Effector memory CD4-positive, alpha-beta T cell (primary cell): ENCODE data around the gene KCTD11.

ENCODE experiments used
- DNase-seq, 3 donors: peaks; one replicate each; pipeline ENCODE4 v3.0.0-alpha.2; 2020
- H3K27ac ChIP-seq: 2 replicates; pipeline ENCODE4 v1.7.0; 2013; ENCODE audit warnings: mild to moderate bottlenecking, low read length, moderate library complexity; ENCODE audit not compliant: insufficient read depth, poor library complexity, severe bottlenecking
- H3K27me3 ChIP-seq: replicated peaks from 2 replicates; pipeline ENCODE4 v1.7.0; 2013; ENCODE audit warnings: mild to moderate bottlenecking, low read length; ENCODE audit not compliant: insufficient read depth, control insufficient read depth, poor library complexity, severe bottlenecking
- H3K36me3 ChIP-seq: 2 replicates; pipeline ENCODE4 v1.7.0; 2013; ENCODE audit warnings: mild to moderate bottlenecking, low read length, moderate library complexity; ENCODE audit not compliant: control insufficient read depth, insufficient read depth
- H3K4me1 ChIP-seq: 2 replicates; pipeline ENCODE4 v1.7.0; 2013; ENCODE audit warnings: low read length, mild to moderate bottlenecking; ENCODE audit not compliant: control insufficient read depth, insufficient read depth, poor library complexity, severe bottlenecking
- H3K4me3 ChIP-seq: 2 replicates; pipeline ENCODE4 v1.7.0; 2013; ENCODE audit warnings: low read length, low read depth, mild to moderate bottlenecking; ENCODE audit not compliant: insufficient read depth, poor library complexity, severe bottlenecking
- H3K9me3 ChIP-seq: 2 replicates; pipeline ENCODE4 v1.7.0; 2013; ENCODE audit warnings: mild to moderate bottlenecking, low read length, moderate library complexity; ENCODE audit not compliant: control insufficient read depth

KCTD11 gene

GRCh38 chr17:7384489-7385081 lies 32.6 kb downstream of the KCTD11 start:
- Histone ChIP-seq H3K27ac (peak overlapping the region; percentile 84), H3K9me3 (no peaks in the 10 kb centered on the region), H3K27me3 (peaks cover 10% of the 10 kb centered on the region), H3K4me3 (peak overlapping the region; percentile 64), H3K4me1 (peaks cover 15% of the 10 kb centered on the region), H3K36me3 (peaks cover 19% of the 10 kb centered on the region)
- no peak for DNase-seq

- H3K9me3 ChIP-seq, result no peaks in the 10 kb centered on the region
- DNase-seq, result no peak
- no peak overlapping the region for H3K4me3 ChIP-seq
- H3K27me3 ChIP-seq, result no peaks in the 10 kb centered on the region
- peaks cover 50% of the 10 kb centered on the region for H3K36me3 ChIP-seq
- no peak overlapping the region for H3K27ac ChIP-seq
- peaks cover 33% of the 10 kb centered on the region for H3K4me1 ChIP-seq
Measured at GRCh38 chr17:7388856-7389255, 36.9 kb downstream of the KCTD11 start.

DNA sequence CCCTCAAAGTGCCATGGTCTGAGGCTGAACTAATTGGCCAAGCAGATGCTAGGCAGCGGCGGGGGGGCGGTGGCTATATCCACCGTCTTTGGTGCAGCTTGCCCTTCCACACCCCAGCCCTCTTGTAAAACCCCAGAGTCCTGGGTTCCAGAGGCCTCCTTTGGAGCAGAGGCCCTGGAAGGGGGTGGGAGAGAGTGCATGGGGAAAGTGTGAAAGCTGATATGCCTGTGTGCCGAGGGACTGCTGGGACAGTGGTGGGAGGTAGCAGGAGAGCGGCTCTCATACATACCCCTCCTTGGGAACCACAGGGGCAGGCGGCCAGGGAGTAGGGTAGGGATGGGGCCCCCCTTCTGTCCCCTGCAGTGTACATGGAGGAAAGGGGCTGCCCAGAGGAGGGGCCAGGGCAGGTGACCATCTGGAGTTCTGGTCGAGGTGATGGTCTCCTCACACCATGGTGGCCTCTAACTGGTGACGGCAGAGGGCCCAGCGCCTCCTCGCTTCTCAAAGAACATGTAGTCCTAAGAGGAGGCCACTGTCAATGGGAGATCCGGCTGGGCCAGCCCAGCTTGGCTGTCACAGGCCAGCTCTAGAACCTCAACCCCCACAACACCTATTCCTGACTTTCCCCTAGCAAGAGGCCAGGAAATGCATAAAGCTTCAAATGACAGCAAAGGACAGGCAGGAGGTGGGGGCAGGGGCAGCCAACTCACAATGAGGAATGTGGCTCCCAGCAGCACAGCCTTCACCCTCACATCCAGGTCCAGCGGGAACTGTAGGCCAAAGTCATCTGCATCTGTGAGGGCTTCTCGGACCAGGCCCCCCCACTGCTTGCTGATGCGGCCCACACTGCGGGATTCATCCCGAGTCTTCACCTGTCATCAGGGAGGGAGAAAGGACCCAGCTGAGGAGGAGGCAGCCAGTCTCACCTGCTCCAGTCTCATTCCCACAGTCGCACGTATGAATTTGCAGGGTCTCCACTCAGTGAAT lies 38.3 kb downstream of the KCTD11 start:
- H3K4me3 ChIP-seq, result no peak overlapping the region
- H3K36me3 ChIP-seq, result peaks cover 50% of the 10 kb centered on the region
- peak overlapping the region; percentile 4 for H3K27ac ChIP-seq

DNA sequence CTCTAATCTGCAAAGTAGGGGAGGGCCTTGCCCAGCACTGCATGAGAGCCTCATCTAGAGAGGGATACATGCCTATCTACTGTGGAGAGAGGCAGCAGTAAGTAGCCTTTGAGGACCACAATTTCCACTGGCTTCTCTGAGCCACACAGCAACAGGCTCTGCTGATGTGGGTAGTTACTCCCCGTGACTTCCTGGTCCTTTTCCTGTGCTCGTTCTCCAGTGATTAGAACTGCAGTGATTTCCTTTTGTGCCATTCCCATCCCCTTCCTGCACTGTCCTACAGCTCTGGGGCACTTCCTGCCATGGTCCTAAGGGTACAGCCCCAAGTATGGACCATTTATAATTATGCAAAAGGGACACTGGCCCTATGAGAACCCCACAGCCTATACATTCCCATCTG lies 39.3 kb downstream of the KCTD11 start:
- H3K27me3 ChIP-seq, result no peaks in the 10 kb centered on the region
- no peak overlapping the region for H3K4me3 ChIP-seq
- no peak for DNase-seq
- H3K9me3 ChIP-seq, result no peaks in the 10 kb centered on the region
- no peak overlapping the region for H3K27ac ChIP-seq
- H3K36me3 ChIP-seq, result peaks cover 50% of the 10 kb centered on the region
- peaks cover 33% of the 10 kb centered on the region for H3K4me1 ChIP-seq

More for the DNA sequence above, 38.3 kb downstream of the KCTD11 start:
- Histone ChIP-seq H3K4me1 (peaks cover 32% of the 10 kb centered on the region), H3K9me3 (no peaks in the 10 kb centered on the region), H3K27me3 (no peaks in the 10 kb centered on the region)
- DNase-seq, result no peak

GRCh38 chr17:7392696-7393612 lies 41.0 kb downstream of the KCTD11 start:
- peak overlapping the region; percentile 95 for H3K4me3 ChIP-seq
- H3K27ac ChIP-seq, result peak overlapping the region; percentile 90

DNA sequence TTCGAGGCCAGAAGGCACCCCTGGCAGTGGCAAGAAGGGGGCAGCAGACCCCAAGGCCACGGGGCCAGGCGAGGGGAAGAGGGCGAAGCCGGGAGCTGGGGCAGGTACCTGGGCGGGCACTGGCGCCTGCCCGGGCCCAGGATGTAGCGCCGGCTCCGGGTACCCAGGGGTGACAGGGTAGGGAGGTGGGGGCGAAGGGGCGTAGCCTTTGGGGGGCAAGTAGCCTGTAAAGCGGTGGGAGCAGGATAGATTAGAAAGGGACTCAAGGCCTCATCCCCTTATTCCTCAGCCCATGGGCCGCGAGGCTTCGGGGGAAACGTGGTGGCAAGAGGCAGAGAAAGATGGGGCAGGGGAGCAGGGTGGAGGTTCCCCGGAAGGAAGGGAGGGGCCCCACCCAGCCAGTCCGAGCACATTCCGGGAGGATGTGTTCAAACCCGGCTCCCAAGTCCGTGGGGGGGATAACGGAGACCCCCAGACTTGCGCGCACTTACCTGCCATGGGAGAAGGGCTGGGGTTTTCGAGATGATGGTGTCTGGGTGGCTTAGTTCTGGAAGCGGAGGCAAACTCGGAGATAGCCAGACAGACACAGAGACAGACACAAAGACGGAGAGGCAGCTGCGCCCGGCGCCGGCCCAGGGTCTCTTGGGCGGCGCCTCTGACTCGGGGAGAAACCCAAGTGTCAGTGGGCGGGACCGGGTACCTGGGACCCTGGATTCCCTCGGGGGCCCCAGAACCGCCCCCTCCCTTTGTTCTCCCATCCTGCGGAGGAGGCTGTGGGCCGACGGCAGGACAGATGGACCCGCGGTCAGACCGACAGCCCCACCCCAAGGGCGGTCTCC lies 41.9 kb downstream of the KCTD11 start:
- no peaks in the 10 kb centered on the region for H3K9me3 ChIP-seq
- H3K4me3 ChIP-seq, result peak overlapping the region; percentile 95
- H3K27me3 ChIP-seq, result no peaks in the 10 kb centered on the region
- peak overlapping the region; percentile 90 for H3K27ac ChIP-seq
- H3K4me1 ChIP-seq, result peaks cover 33% of the 10 kb centered on the region
- peak; percentile 60 to 74 (median 73) for DNase-seq
- H3K36me3 ChIP-seq, result peaks cover 38% of the 10 kb centered on the region

More at GRCh38 chr17:7392696-7393612, 41.0 kb downstream of the KCTD11 start:
- Histone ChIP-seq H3K9me3 (no peaks in the 10 kb centered on the region), H3K36me3 (peaks cover 44% of the 10 kb centered on the region), H3K4me1 (peaks cover 33% of the 10 kb centered on the region), H3K27me3 (no peaks in the 10 kb centered on the region)
- no peak for DNase-seq

DNA sequence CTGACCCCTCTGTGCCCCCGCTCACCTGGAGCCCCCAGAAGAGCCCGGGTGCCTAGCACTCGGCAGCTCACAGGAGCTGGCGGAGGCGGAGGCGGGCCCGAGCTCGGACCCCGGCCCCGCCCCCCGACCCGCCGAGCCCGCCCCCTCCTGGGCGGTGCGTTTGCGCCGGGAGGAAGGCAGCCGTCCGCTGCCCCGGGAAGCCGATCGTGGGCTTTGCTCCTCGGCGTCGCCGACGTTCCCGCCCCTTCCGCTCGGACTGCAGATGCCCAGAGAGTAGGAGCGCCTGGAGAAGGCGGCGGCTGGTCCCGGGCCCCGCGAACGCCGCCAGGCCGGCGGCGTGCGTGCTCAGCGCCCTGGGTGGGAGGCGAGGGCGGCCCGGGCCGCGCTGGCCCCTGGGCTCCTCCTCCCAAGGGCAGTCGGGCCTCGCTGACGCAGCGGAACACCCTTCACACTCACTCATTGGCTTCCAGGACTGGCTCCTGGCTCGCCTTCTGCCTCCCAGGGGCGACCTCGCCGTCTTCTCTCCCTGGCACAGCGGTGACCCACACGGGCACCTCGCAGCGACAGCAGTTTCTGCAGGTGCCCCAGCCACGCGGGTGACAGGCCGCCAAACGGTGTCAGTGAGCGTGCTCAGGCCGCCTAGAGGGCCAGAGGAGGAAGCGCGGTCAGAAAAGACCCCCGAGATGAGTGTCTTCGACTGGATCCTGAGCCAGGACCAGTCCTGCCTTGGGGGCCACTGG lies 42.7 kb downstream of the KCTD11 start, which contains the start of gene PLSCR3:
Gene PLSCR3 (minus strand): TSS at position 74 of the 740 bp plus-strand sequence. CDS start 415 bp downstream, outside the sequence.
- Histone ChIP-seq H3K27ac (peak within 1 kb of the TSS; percentile 90), H3K9me3 (no peaks in the 10 kb centered on the region), H3K36me3 (peaks cover 30% of the 10 kb centered on the region), H3K4me1 (peaks cover 33% of the 10 kb centered on the region), H3K4me3 (peak within 1 kb of the TSS; percentile 95), H3K27me3 (no peaks in the 10 kb centered on the region)
- DNase-seq, result peak; percentile 61 to 78 (median 74)

GRCh38 chr17:7396147-7396546 lies 44.2 kb downstream of the KCTD11 start:
- Histone ChIP-seq H3K27me3 (no peaks in the 10 kb centered on the region), H3K36me3 (peaks cover 15% of the 10 kb centered on the region), H3K27ac (no peak overlapping the region), H3K9me3 (no peaks in the 10 kb centered on the region), H3K4me1 (peaks cover 30% of the 10 kb centered on the region), H3K4me3 (no peak overlapping the region)
- no peak for DNase-seq
